Ovary (tissue), 3 donors: ENCODE measurements around the gene PEAK1.

Experiments
- EP300 ChIP-seq: sonication (generic); formaldehyde crosslinking; IDR thresholded peaks from one replicate; pipeline ENCODE4 v1.6.1; 2017; ENCODE audit warnings: antibody characterized with exemption
- POLR2A ChIP-seq: fragments of 450-650 bp; IDR thresholded peaks from one replicate; pipeline ENCODE4 v1.6.1; 2017; ENCODE audit warnings: antibody characterized with exemption, mild to moderate bottlenecking, moderate library complexity
- TF ChIP-seq, protein P1 (sequence below), 3 donors: fragments of 450-650 bp in 2 of 3; fragments of 200-600 bp in 1 of 3; IDR thresholded peaks; one replicate each; pipeline versions ENCODE4 v1.5.1 to v1.8.0; 2016 to 2022; ENCODE audit warnings: antibody characterized with exemption in 3 of 3, mild to moderate bottlenecking in 1 of 3
- donor health status: DM: no; HTN: no; CAD: no.

- TF ChIP-seq, protein P1, sequence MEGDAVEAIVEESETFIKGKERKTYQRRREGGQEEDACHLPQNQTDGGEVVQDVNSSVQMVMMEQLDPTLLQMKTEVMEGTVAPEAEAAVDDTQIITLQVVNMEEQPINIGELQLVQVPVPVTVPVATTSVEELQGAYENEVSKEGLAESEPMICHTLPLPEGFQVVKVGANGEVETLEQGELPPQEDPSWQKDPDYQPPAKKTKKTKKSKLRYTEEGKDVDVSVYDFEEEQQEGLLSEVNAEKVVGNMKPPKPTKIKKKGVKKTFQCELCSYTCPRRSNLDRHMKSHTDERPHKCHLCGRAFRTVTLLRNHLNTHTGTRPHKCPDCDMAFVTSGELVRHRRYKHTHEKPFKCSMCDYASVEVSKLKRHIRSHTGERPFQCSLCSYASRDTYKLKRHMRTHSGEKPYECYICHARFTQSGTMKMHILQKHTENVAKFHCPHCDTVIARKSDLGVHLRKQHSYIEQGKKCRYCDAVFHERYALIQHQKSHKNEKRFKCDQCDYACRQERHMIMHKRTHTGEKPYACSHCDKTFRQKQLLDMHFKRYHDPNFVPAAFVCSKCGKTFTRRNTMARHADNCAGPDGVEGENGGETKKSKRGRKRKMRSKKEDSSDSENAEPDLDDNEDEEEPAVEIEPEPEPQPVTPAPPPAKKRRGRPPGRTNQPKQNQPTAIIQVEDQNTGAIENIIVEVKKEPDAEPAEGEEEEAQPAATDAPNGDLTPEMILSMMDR (IDR thresholded peaks at IDR 0.05) = no peak
- TF ChIP-seq POLR2A (no peak), EP300 (no peak)
Observed at GRCh38 chr15:77349666-77350065, 70.2 kb downstream of the PEAK1 start.
